HG03108 (cell line): ENCODE measurements around the gene EIF4E1B.

Experiments used
- ATAC-seq: cut with Tn5 transposase; IDR thresholded peaks from one replicate; pipeline ENCODE4 v1.9.1; 2021; ENCODE audit warnings: moderate library complexity; ENCODE audit not compliant: unreplicated experiment

Gene EIF4E1B

DNA sequence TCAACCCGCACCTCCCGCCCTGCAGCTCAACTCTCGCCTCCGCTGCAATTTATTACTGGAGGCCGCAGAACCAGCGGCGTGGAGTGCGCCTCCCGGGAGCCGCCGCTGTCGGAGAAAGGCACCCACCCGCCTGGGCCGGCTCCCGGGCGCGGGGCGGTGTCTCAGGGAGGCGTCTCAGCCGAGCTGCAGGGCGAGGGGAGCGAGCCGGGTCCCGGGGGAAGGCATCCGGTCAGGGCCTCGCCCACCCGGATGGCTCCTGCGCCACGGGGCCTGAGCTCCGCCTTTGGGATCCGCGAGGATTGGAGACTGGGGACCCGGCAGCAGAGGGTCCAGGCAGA, 49.7 kb downstream of the EIF4E1B start:
- no peak for ATAC-seq

DNA sequence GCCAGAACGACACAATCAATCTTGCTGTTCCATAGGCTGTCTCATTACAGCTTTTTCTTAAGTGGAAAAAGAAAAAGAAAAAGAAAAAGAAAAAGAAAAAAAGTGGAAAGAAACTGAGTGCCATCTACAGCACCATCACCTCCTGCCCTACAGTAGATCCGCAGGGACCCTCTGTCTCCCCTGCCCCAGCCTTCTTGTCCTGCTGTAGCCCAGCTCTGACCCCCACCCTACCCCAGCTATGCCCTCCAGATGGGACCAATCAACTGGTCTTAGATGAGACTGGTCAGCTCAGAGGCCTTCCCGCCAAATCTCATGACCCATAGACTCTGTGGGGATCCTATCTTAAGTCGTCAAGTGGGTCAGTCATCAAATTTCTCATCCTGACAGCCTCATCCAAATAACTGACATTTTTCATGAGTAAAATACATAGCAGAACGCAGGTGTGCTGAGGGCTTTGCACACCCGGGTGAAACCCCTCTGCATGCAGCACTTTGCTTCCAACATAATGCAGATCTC, 51.6 kb downstream of the EIF4E1B start:
- no peak for ATAC-seq

DNA sequence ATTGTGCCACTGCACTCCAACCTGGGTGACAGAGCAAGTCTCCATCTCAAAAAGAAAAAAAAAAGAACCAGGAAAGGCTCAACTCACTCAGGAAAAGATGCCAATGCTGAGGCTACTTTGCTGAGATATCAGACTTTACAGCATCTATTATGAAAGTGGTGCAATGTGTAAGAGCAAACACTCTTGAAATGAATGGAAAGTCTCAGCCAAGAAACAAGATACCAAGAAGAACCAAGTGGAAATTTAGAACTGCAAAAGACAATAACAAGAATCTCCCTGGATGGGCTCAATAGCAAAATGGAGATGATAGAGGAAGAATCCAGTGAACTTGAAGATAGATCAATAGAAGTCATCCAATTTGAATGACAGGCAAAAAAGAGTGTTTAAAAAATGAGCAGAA, 54.5 kb downstream of the EIF4E1B start:
- ATAC-seq = no peak

DNA sequence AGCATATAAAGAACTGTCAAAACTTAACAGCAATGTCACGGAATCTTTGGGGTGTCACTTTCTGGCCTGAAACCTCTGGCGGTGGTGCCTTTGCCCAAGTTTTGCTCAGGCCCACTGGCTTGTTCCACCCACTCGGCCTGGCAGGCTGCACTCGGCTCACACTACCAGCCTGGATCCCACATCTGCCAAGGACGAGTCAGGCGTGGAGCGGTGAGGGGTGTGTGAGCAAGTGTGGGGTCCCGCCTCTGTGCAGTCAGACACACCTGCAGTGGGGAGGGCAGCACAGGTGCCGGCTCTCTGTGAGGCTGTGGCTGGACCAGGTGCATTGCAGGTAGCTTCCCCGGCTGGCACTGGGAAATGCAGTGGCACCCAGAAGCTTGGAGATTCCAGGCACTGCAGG, 56.8 kb downstream of the EIF4E1B start:
- no peak for ATAC-seq

DNA sequence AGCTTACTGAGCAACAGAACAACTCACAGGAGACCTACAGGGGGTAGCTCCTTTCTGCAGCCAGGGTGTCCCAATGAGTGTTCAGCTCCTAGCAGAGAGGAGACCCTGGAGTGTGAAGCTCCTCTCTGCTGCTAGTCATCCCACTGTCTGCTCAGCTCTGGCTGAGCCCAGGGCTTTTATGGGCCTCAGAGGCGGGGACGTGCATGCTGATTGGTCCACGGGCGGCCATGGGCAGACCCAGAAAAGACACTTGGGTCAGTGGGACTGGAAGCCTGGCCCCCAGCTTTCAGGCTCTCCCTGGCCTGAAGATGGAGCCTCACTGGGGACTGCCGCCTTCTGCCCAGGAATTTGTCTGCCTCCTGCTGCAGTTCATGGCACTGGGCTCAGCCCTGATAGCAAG, 57.4 kb downstream of the EIF4E1B start:
- no peak for ATAC-seq

DNA sequence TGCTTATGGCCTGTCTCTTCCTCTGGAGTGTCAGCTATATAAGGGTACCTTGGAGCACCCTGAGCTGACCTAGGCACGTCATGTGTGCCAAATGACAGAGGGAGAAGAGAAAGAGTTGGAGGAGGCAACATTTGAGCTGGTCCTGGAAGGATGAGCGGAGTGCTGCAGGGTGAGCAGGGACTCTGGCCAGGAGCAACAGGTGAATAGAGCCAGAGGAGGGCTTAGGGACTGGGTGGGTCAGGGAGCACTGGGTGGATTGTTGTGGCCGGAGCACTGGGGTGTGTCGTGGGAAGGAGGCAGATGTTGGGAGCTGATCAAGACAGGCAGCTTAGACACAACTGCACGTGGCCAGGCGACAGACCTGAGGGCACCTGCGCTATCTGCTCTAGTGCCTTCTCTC, 60.4 kb downstream of the EIF4E1B start:
- ATAC-seq = no peak

DNA sequence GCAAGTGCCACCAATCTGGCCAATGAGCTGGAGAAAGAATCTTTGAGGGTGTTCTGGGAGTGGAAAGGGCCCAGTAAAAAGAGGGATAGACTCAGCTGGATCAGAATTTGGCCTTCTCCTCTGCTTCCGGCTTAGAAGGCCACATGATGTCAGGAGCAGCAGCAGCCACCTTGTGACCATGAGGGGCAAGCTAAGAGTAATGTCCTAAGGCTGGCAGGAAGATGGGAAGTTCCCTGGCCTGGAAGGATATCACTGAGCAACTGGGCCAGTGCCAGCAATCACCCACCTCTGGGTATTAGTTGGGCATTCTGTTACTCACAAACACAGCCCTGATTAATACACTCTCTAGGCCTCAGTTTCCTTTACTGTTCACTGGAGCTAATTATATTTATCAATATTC, 61.0 kb downstream of the EIF4E1B start:
- no peak for ATAC-seq

DNA sequence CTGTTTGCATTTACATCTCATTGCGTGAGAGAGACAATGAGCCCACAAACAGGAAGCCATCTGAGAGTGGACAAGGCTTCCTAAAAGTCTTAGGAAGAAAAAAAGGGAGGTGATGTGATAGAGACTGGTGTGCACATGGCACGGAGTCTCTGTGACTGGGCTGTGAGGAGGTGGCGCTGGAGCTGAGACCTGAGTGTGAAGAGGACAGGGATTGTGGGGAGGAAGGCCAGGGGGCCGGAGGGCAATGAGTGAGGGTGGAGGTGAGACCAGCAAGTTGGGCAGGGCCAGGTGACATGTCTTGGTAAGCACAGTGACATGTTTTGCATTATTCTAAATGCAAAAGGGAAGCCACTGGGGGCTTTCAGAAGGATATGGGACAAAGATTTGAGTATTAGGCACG, 61.9 kb downstream of the EIF4E1B start:
- no peak for ATAC-seq

DNA sequence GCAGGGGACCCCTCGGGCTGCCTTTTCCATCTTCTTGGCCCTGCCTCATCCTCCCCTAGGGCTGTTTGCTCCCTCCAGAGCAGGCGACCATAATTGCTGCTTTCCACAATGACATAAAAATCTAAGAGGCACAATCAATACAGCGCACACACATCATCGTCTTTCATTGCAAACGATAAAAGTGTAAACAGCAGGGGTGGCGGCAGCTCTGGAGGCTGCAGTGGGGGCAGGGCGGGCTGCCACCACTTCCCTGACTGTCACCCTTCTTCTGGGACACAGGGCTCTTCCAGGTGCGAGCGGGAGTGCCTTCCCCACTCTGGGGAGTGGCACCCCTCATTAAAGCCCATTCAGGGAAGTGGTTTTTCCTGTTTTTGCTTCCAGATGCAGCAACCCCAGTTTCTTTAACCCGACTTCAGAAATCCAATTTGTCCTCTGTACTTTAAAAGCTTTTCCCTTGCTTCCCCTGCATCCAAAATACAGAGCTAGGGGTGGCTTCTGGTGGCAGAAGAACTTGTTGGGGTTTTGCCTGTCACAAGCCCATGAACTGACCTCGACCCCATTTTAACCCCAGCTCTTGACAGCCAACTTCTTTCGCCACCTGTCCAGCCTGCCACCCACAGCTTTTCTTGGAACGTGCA, 62.5 kb downstream of the EIF4E1B start:
- no peak for ATAC-seq

DNA sequence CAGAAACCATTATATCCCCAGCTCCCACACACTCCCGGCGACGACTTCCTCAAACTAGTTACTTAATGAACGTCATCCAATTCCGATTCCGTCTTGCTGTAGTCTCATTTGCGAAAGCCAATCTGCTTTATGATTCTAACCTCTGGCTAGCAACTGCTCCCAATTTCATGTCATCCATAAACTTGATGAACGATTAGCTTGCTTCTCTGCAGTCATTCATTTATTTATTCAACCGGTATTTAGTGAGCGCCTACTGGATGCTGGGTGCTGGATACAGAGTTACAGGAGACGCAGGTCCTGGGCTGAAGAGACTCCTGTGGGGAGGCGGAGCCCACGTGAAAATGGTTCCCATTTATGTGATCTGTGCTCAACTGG, 63.0 kb downstream of the EIF4E1B start:
- no peak for ATAC-seq

DNA sequence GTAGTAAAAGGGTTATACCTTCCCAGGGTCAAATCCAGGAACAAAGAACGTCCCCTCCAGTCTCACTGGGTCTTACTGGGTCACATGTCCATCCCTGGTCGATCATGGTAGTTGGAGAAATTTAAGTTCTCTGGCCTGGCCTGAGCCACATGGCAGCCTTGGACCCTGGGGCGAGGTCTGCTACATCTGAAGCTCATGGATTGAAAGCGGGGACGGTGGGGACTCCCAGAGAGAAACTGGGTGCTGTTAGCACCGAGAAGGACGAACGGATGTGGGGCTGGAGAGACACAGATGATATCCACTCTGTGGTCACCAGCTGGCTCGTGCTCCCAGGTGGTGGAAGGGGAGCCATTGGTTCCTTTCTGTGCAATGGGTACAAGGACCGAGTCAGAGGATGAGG, 63.7 kb downstream of the EIF4E1B start:
- ATAC-seq = no peak

DNA sequence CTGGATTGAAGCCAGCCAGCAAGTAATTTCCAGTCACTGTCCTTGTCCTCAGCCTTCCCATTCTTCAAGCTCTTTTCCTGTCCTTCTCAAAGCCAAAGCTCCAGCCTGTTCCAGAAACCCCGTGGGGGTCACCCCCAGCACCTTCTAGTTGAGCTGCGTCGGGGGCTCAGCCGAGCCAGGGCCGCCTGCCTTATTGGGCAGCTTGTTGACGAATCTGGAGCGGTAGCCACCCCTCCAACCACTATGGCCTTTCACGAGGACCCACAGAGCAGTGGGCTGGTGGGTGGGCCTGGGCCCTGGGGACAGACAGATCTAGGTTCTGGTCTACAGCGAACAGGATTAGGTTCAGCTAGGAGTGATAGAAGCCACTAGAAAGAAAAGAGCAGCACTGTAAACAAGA, 64.2 kb downstream of the EIF4E1B start:
- no peak for ATAC-seq

DNA sequence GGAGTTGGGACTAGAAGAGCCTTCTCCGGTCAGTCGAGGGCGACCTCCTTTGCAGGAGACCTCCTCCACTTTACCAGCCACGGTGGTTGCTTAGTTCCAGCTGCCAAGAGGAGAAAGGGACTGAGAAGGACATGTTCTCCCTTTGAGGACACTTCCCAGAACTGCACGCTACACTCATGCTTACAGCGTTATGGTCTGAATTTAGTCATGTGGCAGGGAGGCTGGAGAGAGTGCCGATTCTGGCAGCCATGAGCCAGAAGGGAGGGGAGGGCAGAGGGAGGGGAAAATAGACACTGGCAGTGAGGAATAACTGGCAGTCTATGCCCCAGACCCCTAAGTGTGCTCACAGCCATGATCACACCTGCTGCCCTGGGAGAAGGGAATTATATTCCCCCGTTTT, 64.6 kb downstream of the EIF4E1B start:
- no peak for ATAC-seq
